HG02588 (cell line): Measurements from ENCODE around the gene TSPAN18.

ENCODE experiments used
- ATAC-seq: cut with Tn5 transposase; IDR thresholded peaks from one replicate; pipeline ENCODE4 v1.9.1; 2021; ENCODE audit warnings: mild to moderate bottlenecking, moderate library complexity; ENCODE audit not compliant: unreplicated experiment

Gene TSPAN18

GRCh38 chr11:44950031-44950624, 223.4 kb downstream of the TSPAN18 start:
- ATAC-seq: no peak

GRCh38 chr11:44950625-44951476, 224.1 kb downstream of the TSPAN18 start, which contains the start of gene TP53I11:
Gene TP53I11 (minus strand): TSS chr11:44950883. CDS start chr11:44938335, 12,548 bp downstream.
- ATAC-seq: no peak

GRCh38 chr11:44952082-44952481, 225.3 kb downstream of the TSPAN18 start:
- ATAC-seq: no peak

GRCh38 chr11:44952500-44953260, 225.9 kb downstream of the TSPAN18 start:
- no peak for ATAC-seq

- no peak for ATAC-seq
These were observed 227.5 kb downstream of the TSPAN18 start for GRCh38 chr11:44954051-44954906.

- no peak for ATAC-seq
These were observed 228.4 kb downstream of the TSPAN18 start for GRCh38 chr11:44955015-44955738.

- ATAC-seq: no peak
These were observed 230.3 kb downstream of the TSPAN18 start for GRCh38 chr11:44957040-44957515.

GRCh38 chr11:44957776-44958564, 231.2 kb downstream of the TSPAN18 start:
- ATAC-seq: no peak

- ATAC-seq: no peak
These were observed 232.3 kb downstream of the TSPAN18 start for GRCh38 chr11:44959064-44959463.

GRCh38 chr11:44960200-44960845, 233.6 kb downstream of the TSPAN18 start:
- no peak for ATAC-seq

GRCh38 chr11:44962464-44962863, 235.7 kb downstream of the TSPAN18 start:
- ATAC-seq: no peak

GRCh38 chr11:44963136-44963535, 236.4 kb downstream of the TSPAN18 start:
- no peak for ATAC-seq

- ATAC-seq: no peak
These were observed 237.2 kb downstream of the TSPAN18 start for GRCh38 chr11:44963948-44964347.

GRCh38 chr11:44964526-44965209, 237.9 kb downstream of the TSPAN18 start:
- ATAC-seq: no peak

- ATAC-seq: no peak
These were observed 239.9 kb downstream of the TSPAN18 start for GRCh38 chr11:44966694-44967093.

- ATAC-seq: no peak
These were observed 241.3 kb downstream of the TSPAN18 start for GRCh38 chr11:44967930-44968496.

- no peak for ATAC-seq
These were observed 241.7 kb downstream of the TSPAN18 start for GRCh38 chr11:44968510-44968909.
